GM12878 (cell line): ENCODE results near the gene CLNK. TPM values are rescaled to one million over a fixed set of nuclear protein-coding genes. Genes with fewer than 3 reads are reported as not detected.

Source experiments
- ATAC-seq: fragments of 200-7000 bp; cut with Tn5 transposase; 3 replicates; pipeline ENCODE4 v1.9.1; 2020; ENCODE audit warnings: mild to moderate bottlenecking, moderate library complexity
- BruUV-seq: library from RNA; stranded (reverse); fragments of 400-500 nt; replicated peaks from 2 replicates; lab custom pipeline; 2021; lab: Mats Ljungman, UMichigan
- CTCF ChIA-PET: fragments of 300-600 bp; sonication (Branson Sonifier 250); formaldehyde crosslinking; extraction: SDS; loops from one replicate; lab custom pipeline; 2021; ENCODE audit warnings: inconsistent platforms; lab: Yijun Ruan, JAX
- POLR2A ChIA-PET: fragments of 350-600 bp; formaldehyde crosslinking; extraction: SDS; loops from one replicate; lab custom pipeline; 2021; ENCODE audit warnings: inconsistent platforms; lab: Charles Lee
- RAD21 ChIA-PET: fragments of 300-600 bp; sonication (Branson Sonifier 250); formaldehyde crosslinking; loops from one replicate; lab custom pipeline; 2023; ENCODE audit warnings: antibody characterized with exemption; ENCODE audit not compliant: unreplicated experiment; lab: Charles Lee
- SMC1A ChIA-PET: fragments of 300-600 bp; sonication (Branson Sonifier 250); formaldehyde crosslinking; loops from one replicate; lab custom pipeline; 2023; ENCODE audit not compliant: unreplicated experiment, uncharacterized antibody; lab: Charles Lee
- DNase-seq: peaks from one replicate; pipeline ENCODE4 v3.0.0-alpha.2; 2011; ENCODE audit warnings: low read depth, low spot score
- FAIRE-seq: peaks from 3 replicates; lab custom pipeline; 2011; peaks lifted over from hg19 to GRCh38; lab: Jason Lieb, UNC
- H2AFZ ChIP-seq: 2 replicates; pipeline ENCODE4 v1.6.0; 2011; ENCODE audit warnings: low read depth, low read length, control low read depth; ENCODE audit not compliant: control insufficient read depth
- H3K27ac ChIP-seq: 2 replicates; pipeline ENCODE4 v1.5.1; 2011; ENCODE audit warnings: control low read depth; ENCODE audit not compliant: control insufficient read depth, insufficient read depth
- H3K27me3 ChIP-seq, 2 experiments: replicated peaks in 1 of 2; 2 replicates each; pipeline versions ENCODE4 v1.6.0 to v1.6.1; 2011; ENCODE audit warnings: low read length in 1 of 2; ENCODE audit not compliant: control insufficient read depth in 2 of 2, insufficient read depth in 2 of 2
- H3K36me3 ChIP-seq, 2 experiments: 2 replicates each; pipeline ENCODE4 v1.5.1; 2011; ENCODE audit warnings: low read length in 1 of 2; ENCODE audit not compliant: control insufficient read depth in 2 of 2, insufficient read depth in 2 of 2
- H3K4me1 ChIP-seq: 2 replicates; pipeline ENCODE4 v1.6.1; 2011; ENCODE audit warnings: mild to moderate bottlenecking, low read length, moderate library complexity, mixed read lengths; ENCODE audit not compliant: control insufficient read depth, insufficient read depth
- H3K4me2 ChIP-seq: 2 replicates; pipeline ENCODE4 v1.6.0; 2011; ENCODE audit warnings: control low read depth; ENCODE audit not compliant: control insufficient read depth, insufficient read depth
- H3K4me3 ChIP-seq: fragments of 200-600 bp; sonication (generic); 2 replicates; pipeline ENCODE4 v1.5.1; 2016
- H3K79me2 ChIP-seq: 2 replicates; pipeline ENCODE4 v1.6.0; 2011; ENCODE audit warnings: low read length; ENCODE audit not compliant: control insufficient read depth, insufficient read depth
- H3K9ac ChIP-seq: 2 replicates; pipeline ENCODE4 v1.8.0; 2011; ENCODE audit warnings: low read length, control low read depth, mixed read lengths; ENCODE audit not compliant: control insufficient read depth, insufficient read depth
- H3K9me3 ChIP-seq: replicated peaks from 3 replicates; pipeline ENCODE4 v1.5.1; 2011; ENCODE audit warnings: mild to moderate bottlenecking, low read length; ENCODE audit not compliant: control insufficient read depth, insufficient read depth
- H4K20me1 ChIP-seq: 2 replicates; pipeline ENCODE4 v1.6.0; 2011; ENCODE audit not compliant: control insufficient read depth, insufficient read depth
- FOS ChIP-seq: IDR thresholded peaks from 3 replicates; pipeline ENCODE4 v1.6.1; 2011; ENCODE audit warnings: borderline replicate concordance; ENCODE audit not compliant: insufficient read length; ENCODE audit errors: extremely low read depth
- IRF4 ChIP-seq: IDR thresholded peaks from 2 replicates; pipeline ENCODE4 v1.6.1; 2011; ENCODE audit warnings: low read depth, low read length
- NR2F1 ChIP-seq: fragments of 450-650 bp; conservative IDR thresholded peaks from 2 replicates; pipeline ENCODE4 v1.6.1; 2017; ENCODE audit warnings: mild to moderate bottlenecking
- PAX8 ChIP-seq: fragments of 450-650 bp; IDR thresholded peaks from 2 replicates; pipeline ENCODE4 v1.6.1; 2017; ENCODE audit warnings: mild to moderate bottlenecking, moderate library complexity
- POU2F2 ChIP-seq: IDR thresholded peaks from 3 replicates; pipeline ENCODE4 v1.6.1; 2011; ENCODE audit warnings: low read depth, mild to moderate bottlenecking, low read length, borderline replicate concordance
- RCOR1 ChIP-seq: conservative IDR thresholded peaks from 2 replicates; pipeline ENCODE4 v1.6.1; 2012; ENCODE audit warnings: low read depth, low read length, improper control_type of control experiment
- RUNX3 ChIP-seq: IDR thresholded peaks from 2 replicates; pipeline ENCODE4 v1.6.1; 2012; ENCODE audit warnings: low read length, inconsistent platforms
- SMC3 ChIP-seq: IDR thresholded peaks from 2 replicates; pipeline ENCODE4 v1.6.1; 2011; ENCODE audit warnings: low read length, improper control_type of control experiment, borderline replicate concordance
- TCF3 ChIP-seq: IDR thresholded peaks from 2 replicates; pipeline ENCODE4 v1.6.1; 2012; ENCODE audit warnings: low read depth, mild to moderate bottlenecking, low read length, borderline replicate concordance; ENCODE audit not compliant: insufficient read depth
- WGBS: methylation state at CpG from one replicate; pipeline ENCODE4 v1.1.6; 2016; ENCODE audit warnings: low lambda C conversion rate; ENCODE audit not compliant: insufficient replicate concordance, insufficient coverage; ENCODE audit errors: missing lambda C conversion rate; 5-methylcytosine and 5-hydroxymethylcytosine counted together
- in situ Hi-C: fragments of 300-500 bp; cut with MboI; formaldehyde crosslinking; loops from 9 replicates; pipeline ENCODE4 v1.14.3; 2018; ENCODE audit warnings: mixed read lengths
- intact Hi-C: fragments of 100-400 bp; cut with micrococcal nuclease; formaldehyde crosslinking; loops from one replicate; pipeline ENCODE4 v1.14.2; 2022; ENCODE audit not compliant: unreplicated experiment
- polyA plus RNA-seq, 11 experiments: library from polyadenylated mRNA; depleted of rRNA in 4 of 11; unstranded in 6 of 11; stranded (reverse) in 5 of 11; fragments of >200 nt; fragmentation: Nextera tagmentation in 4 of 11; fragmentation: Illumina TruSeq in 1 of 11; extraction: Ambion mirVana in 4 of 11; extraction: Trizol in 1 of 11; gene quantifications; 1 replicate in 1 of 11; 2 replicates in 10 of 11; pipeline versions ENCODE4 v1.2.1 to v1.2.3, GENCODE V29; 2011 to 2016; ENCODE audit warnings: inconsistent platforms in 2 of 11, missing spikeins in 2 of 11, low read depth in 1 of 11
- total RNA-seq, 4 experiments: library from RNA; depleted of rRNA in 3 of 4; stranded (reverse); fragments of >200 nt in 3 of 4; fragmentation: Illumina TruSeq in 1 of 4; extraction: Trizol in 1 of 4; gene quantifications; 2 replicates each; pipeline versions ENCODE4 v1.2.1 to v1.2.3, GENCODE V29; 2013 to 2021
- TF ChIP-seq, protein P1 (sequence below): fragments of 450-650 bp; IDR thresholded peaks from 2 replicates; pipeline ENCODE4 v1.6.1; 2018; ENCODE audit warnings: mild to moderate bottlenecking, low read depth, moderate library complexity; ENCODE audit not compliant: partially characterized antibody
- TF ChIP-seq, protein P2 (sequence below): IDR thresholded peaks from 2 replicates; pipeline ENCODE4 v1.6.1; 2011; ENCODE audit warnings: borderline replicate concordance, low read depth, mild to moderate bottlenecking, moderate library complexity, mixed read lengths, low read length; ENCODE audit not compliant: insufficient read depth; ENCODE audit errors: extremely low read length
- TF ChIP-seq, protein P3 (sequence below): fragments of 450-650 bp; formaldehyde crosslinking; IDR thresholded peaks from 2 replicates; pipeline ENCODE4 v1.4.0; 2020; ENCODE audit warnings: mild to moderate bottlenecking, moderate library complexity

CLNK gene
- total and polyA plus RNA-seq, 10 of the 15 experiments (the other 5 are each of a cell fraction or from before 2014, with no cell fraction given) = 2.1 to 14.3 (median 2.7) TPM

DNA sequence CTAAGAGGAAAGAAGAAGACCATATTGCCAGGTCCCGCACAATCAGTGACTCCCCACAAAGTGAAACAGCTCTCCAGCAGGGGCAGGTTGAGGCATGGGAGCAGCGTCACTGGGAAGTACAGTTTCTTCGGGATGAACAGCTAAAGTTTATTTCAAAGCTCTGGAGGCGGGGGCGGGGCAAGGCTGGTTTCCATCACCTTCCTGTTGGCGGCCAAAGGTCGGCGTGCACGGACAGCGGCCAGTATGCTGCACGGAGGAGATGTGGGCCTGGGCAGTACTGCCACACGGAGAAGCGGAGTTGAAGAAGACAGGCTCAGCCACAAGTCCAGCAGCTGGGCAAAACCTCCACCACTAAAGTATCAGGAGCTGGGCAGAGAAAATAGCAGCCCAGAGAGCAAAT, 226.4 kb downstream of the CLNK start:
- no TSS peak for BruUV-seq
- intact Hi-C loops (loop anchor here (10.0 kb wide), 1 partner anchor 967 kb away; the partner anchor contains the start of gene HS3ST1), in situ Hi-C loops (no loop called here)
- no peak overlapping the region for H2AFZ ChIP-seq
- no peak overlapping the region for H3K9ac ChIP-seq
- H3K4me2 ChIP-seq = no peak overlapping the region
- FAIRE-seq = no peak
- peaks cover 0 to 5% of the 10 kb centered on the region in 2 experiments; a peak in 3 of 4 replicates for H3K27me3 ChIP-seq
- H3K4me3 ChIP-seq = no peak overlapping the region
- H3K79me2 ChIP-seq = peaks cover 11% of the 10 kb centered on the region
- CTCF ChIA-PET = interaction anchor here (0.6 to 1.6 kb wide), 5 partner anchors 14 to 608 kb away, joined by 3 to 4 read pairs (median 3); no protein-coding TSS in a partner anchor
- ATAC-seq = no peak
- RAD21 ChIA-PET = no interaction called here
- 96% methylated on average over 13 of the region's 13 CpGs for WGBS
- peaks cover 3% of the 10 kb centered on the region; the same call in 2 of the 3 replicates for H3K9me3 ChIP-seq
- peaks cover 0 to 4% of the 10 kb centered on the region in 2 experiments; a peak in 1 of 4 replicates for H3K36me3 ChIP-seq
- SMC1A ChIA-PET = interaction anchor here (1.2 to 1.4 kb wide), 3 partner anchors 9 to 340 kb away, joined by 4 read pairs; no protein-coding TSS in a partner anchor
- no peak for DNase-seq
- no peaks in the 10 kb centered on the region for H4K20me1 ChIP-seq
- no peak overlapping the region for H3K27ac ChIP-seq
- POLR2A ChIA-PET = interaction anchor here (0.7 to 1.0 kb wide), 3 partner anchors 14 to 340 kb away, joined by 3 to 4 read pairs (median 4); no protein-coding TSS in a partner anchor
- TF ChIP-seq, protein P1, sequence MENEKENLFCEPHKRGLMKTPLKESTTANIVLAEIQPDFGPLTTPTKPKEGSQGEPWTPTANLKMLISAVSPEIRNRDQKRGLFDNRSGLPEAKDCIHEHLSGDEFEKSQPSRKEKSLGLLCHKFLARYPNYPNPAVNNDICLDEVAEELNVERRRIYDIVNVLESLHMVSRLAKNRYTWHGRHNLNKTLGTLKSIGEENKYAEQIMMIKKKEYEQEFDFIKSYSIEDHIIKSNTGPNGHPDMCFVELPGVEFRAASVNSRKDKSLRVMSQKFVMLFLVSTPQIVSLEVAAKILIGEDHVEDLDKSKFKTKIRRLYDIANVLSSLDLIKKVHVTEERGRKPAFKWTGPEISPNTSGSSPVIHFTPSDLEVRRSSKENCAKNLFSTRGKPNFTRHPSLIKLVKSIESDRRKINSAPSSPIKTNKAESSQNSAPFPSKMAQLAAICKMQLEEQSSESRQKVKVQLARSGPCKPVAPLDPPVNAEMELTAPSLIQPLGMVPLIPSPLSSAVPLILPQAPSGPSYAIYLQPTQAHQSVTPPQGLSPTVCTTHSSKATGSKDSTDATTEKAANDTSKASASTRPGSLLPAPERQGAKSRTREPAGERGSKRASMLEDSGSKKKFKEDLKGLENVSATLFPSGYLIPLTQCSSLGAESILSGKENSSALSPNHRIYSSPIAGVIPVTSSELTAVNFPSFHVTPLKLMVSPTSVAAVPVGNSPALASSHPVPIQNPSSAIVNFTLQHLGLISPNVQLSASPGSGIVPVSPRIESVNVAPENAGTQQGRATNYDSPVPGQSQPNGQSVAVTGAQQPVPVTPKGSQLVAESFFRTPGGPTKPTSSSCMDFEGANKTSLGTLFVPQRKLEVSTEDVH = no peak
- TF ChIP-seq SMC3 (no peak), TCF3 (no peak), PAX8 (no peak), RCOR1 (no peak), FOS (no peak), NR2F1 (no peak), RUNX3 (no peak), POU2F2 (no peak), IRF4 (no peak)
- TF ChIP-seq, protein P2, sequence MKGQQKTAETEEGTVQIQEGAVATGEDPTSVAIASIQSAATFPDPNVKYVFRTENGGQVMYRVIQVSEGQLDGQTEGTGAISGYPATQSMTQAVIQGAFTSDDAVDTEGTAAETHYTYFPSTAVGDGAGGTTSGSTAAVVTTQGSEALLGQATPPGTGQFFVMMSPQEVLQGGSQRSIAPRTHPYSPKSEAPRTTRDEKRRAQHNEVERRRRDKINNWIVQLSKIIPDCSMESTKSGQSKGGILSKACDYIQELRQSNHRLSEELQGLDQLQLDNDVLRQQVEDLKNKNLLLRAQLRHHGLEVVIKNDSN = no peak
- TF ChIP-seq, protein P3, sequence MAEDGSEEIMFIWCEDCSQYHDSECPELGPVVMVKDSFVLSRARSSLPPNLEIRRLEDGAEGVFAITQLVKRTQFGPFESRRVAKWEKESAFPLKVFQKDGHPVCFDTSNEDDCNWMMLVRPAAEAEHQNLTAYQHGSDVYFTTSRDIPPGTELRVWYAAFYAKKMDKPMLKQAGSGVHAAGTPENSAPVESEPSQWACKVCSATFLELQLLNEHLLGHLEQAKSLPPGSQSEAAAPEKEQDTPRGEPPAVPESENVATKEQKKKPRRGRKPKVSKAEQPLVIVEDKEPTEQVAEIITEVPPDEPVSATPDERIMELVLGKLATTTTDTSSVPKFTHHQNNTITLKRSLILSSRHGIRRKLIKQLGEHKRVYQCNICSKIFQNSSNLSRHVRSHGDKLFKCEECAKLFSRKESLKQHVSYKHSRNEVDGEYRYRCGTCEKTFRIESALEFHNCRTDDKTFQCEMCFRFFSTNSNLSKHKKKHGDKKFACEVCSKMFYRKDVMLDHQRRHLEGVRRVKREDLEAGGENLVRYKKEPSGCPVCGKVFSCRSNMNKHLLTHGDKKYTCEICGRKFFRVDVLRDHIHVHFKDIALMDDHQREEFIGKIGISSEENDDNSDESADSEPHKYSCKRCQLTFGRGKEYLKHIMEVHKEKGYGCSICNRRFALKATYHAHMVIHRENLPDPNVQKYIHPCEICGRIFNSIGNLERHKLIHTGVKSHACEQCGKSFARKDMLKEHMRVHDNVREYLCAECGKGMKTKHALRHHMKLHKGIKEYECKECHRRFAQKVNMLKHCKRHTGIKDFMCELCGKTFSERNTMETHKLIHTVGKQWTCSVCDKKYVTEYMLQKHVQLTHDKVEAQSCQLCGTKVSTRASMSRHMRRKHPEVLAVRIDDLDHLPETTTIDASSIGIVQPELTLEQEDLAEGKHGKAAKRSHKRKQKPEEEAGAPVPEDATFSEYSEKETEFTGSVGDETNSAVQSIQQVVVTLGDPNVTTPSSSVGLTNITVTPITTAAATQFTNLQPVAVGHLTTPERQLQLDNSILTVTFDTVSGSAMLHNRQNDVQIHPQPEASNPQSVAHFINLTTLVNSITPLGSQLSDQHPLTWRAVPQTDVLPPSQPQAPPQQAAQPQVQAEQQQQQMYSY = no peak
- TF ChIP-seq, all 136 proteins: peak for 0
- H3K4me1 ChIP-seq = no peaks in the 10 kb centered on the region
